Endothelial cell of umbilical vein (primary cell): ENCODE measurements around the gene ZNF407.

ENCODE experiments used
- CTCF ChIP-seq, 2 donors: IDR thresholded peaks; 1 replicate in 1 of 2; 2 replicates in 1 of 2; pipeline ENCODE4 v1.5.1; 2011; ENCODE audit warnings: low read length in 2 of 2, mild to moderate bottlenecking in 2 of 2, moderate library complexity in 2 of 2, control low read depth in 1 of 2, inconsistent platforms in 1 of 2, low read depth in 1 of 2; ENCODE audit not compliant: insufficient read depth in 1 of 2; ENCODE audit errors: extremely low read depth in 1 of 2
- EZH2 ChIP-seq: IDR thresholded peaks from 2 replicates; pipeline ENCODE4 v1.6.1; 2012; ENCODE audit warnings: borderline replicate concordance, low read depth, mild to moderate bottlenecking, moderate library complexity, low read length, inconsistent platforms; ENCODE audit not compliant: severe bottlenecking
- JUN ChIP-seq: IDR thresholded peaks from 2 replicates; pipeline ENCODE4 v1.6.1; 2011; ENCODE audit warnings: borderline replicate concordance, low read depth; ENCODE audit not compliant: insufficient read length, insufficient read depth
- POLR2A ChIP-seq: IDR thresholded peaks from 2 replicates; pipeline ENCODE4 v1.6.1; 2012; ENCODE audit warnings: low read depth, mild to moderate bottlenecking, control low read depth, low read length
- POLR2AphosphoS5 ChIP-seq: IDR thresholded peaks from 2 replicates; pipeline ENCODE4 v1.6.1; 2012; ENCODE audit warnings: low read depth, mild to moderate bottlenecking, control low read depth, low read length, moderate library complexity; ENCODE audit not compliant: insufficient read depth
- TF ChIP-seq, protein P1 (sequence below): IDR thresholded peaks from 2 replicates; pipeline ENCODE4 v1.6.1; 2011; ENCODE audit not compliant: insufficient read depth, insufficient read length

GRCh38 chr18:74590671-74591070 lies 7.0 kb upstream of the ZNF407 start:
- no peak for TF ChIP-seq CTCF (IDR thresholded peaks at IDR 0.05; ENCODE audit: extremely low read depth in 1 of 2, insufficient read depth in 1 of 2, low read depth in 1 of 2, low read length in 2 of 2)
- TF ChIP-seq, protein P1, sequence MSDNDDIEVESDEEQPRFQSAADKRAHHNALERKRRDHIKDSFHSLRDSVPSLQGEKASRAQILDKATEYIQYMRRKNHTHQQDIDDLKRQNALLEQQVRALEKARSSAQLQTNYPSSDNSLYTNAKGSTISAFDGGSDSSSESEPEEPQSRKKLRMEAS: no peak
- no peak for TF ChIP-seq POLR2A
- TF ChIP-seq EZH2: no peak
- no peak for TF ChIP-seq POLR2AphosphoS5
- no peak for TF ChIP-seq JUN
